H1 (cell line): Measurements from ENCODE around the gene STX11. TPM values are rescaled to one million over a fixed set of nuclear protein-coding genes. Genes with fewer than 3 reads are reported as not detected.

Source experiments
- BACH1 ChIP-seq: IDR thresholded peaks from 2 replicates; pipeline ENCODE4 v1.6.1; 2012; ENCODE audit warnings: low read length, improper control_type of control experiment
- POLR2A ChIP-seq, 2 experiments: IDR thresholded peaks; 1 replicate in 1 of 2; 2 replicates in 1 of 2; pipeline ENCODE4 v1.6.1; 2011; ENCODE audit warnings: low read depth in 2 of 2, low read length in 2 of 2, mild to moderate bottlenecking in 2 of 2; ENCODE audit errors: control extremely low read depth in 1 of 2
- RBBP5 ChIP-seq: IDR thresholded peaks from 2 replicates; pipeline ENCODE4 v1.7.1; 2012; ENCODE audit warnings: low read depth, mild to moderate bottlenecking, inconsistent platforms, low read length, moderate library complexity, borderline replicate concordance
- TAF1 ChIP-seq: IDR thresholded peaks from 2 replicates; pipeline ENCODE4 v1.6.1; 2011; ENCODE audit warnings: mild to moderate bottlenecking, low read depth, low read length
- polyA plus RNA-seq, 7 experiments: library from polyadenylated mRNA; depleted of rRNA in 3 of 7; stranded (reverse) in 5 of 7; unstranded in 2 of 7; fragments of >200 nt in 5 of 7; fragments of 200-250 nt in 2 of 7; gene quantifications; 1 replicate in 5 of 7; 2 replicates in 1 of 7; 4 replicates in 1 of 7; pipeline versions ENCODE4 v1.2.1 to v1.2.3, GENCODE V29; 2011 to 2013; ENCODE audit warnings: missing spikeins in 2 of 7, mixed read lengths in 2 of 7
- total RNA-seq: library from RNA; stranded (reverse); fragmentation: NEBNext Ultra II Directional; extraction: Animal tissue kit (Norgen Biotek cat#: 25700); gene quantifications from 2 replicates; pipeline ENCODE4 v1.2.1, GENCODE V29; 2021

STX11 gene
- total and polyA plus RNA-seq, 2 of the 8 experiments (the other 6 are each of a cell fraction or from before 2014, with no cell fraction given), result 0.15 to 0.34 TPM

- TF ChIP-seq RBBP5 (no peak), POLR2A (IDR thresholded peaks at IDR 0.05; ENCODE audit: control extremely low read depth in 1 of 2, low read depth in 2 of 2, low read length in 2 of 2) (no peak), BACH1 (no peak), TAF1 (no peak)
Observed at GRCh38 chr6:144134176-144134575, 16.1 kb upstream of the STX11 start (continued).
